ENCODE data around the gene POU2F2.

Gene POU2F2

GRCh38 chr19:42168206-42168605, 36.0 kb upstream of the POU2F2 start:
- Histone ChIP-seq H2AFZ (ENCODE audit: low read depth) (no peak overlapping the region), H3K4me2 (no peak overlapping the region), H3K4me3 (IDR thresholded peaks at IDR 0.05; ENCODE audit: insufficient read depth, low read depth, low read length) (no peak overlapping the region), H3K36me3 (ENCODE audit: insufficient read depth) (no peaks in the 10 kb centered on the region), H4K20me1 (ENCODE audit: insufficient read depth) (no peaks in the 10 kb centered on the region), H3K9ac (no peak overlapping the region), H3K4me1 (ENCODE audit: low read depth, poor library complexity, severe bottlenecking) (no peaks in the 10 kb centered on the region), H3K27ac (no peak overlapping the region), H3K79me2 (ENCODE audit: insufficient read depth, low read depth) (no peaks in the 10 kb centered on the region), H3K27me3 (ENCODE audit: insufficient read depth, low read depth) (peaks cover 89% of the 10 kb centered on the region)
- TF ChIP-seq, protein P1, sequence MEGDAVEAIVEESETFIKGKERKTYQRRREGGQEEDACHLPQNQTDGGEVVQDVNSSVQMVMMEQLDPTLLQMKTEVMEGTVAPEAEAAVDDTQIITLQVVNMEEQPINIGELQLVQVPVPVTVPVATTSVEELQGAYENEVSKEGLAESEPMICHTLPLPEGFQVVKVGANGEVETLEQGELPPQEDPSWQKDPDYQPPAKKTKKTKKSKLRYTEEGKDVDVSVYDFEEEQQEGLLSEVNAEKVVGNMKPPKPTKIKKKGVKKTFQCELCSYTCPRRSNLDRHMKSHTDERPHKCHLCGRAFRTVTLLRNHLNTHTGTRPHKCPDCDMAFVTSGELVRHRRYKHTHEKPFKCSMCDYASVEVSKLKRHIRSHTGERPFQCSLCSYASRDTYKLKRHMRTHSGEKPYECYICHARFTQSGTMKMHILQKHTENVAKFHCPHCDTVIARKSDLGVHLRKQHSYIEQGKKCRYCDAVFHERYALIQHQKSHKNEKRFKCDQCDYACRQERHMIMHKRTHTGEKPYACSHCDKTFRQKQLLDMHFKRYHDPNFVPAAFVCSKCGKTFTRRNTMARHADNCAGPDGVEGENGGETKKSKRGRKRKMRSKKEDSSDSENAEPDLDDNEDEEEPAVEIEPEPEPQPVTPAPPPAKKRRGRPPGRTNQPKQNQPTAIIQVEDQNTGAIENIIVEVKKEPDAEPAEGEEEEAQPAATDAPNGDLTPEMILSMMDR (conservative IDR thresholded peaks at IDR 0.05; ENCODE audit: low read depth, low read length), result no peak

GRCh38 chr19:42166316-42166715, 34.1 kb upstream of the POU2F2 start:
- H3K27me3 ChIP-seq (ENCODE audit: insufficient read depth, low read depth), result peaks cover 92% of the 10 kb centered on the region
- H3K36me3 ChIP-seq (ENCODE audit: insufficient read depth), result no peaks in the 10 kb centered on the region
- no peak overlapping the region for H3K4me3 ChIP-seq (IDR thresholded peaks at IDR 0.05; ENCODE audit: insufficient read depth, low read depth, low read length)
- H4K20me1 ChIP-seq (ENCODE audit: insufficient read depth), result no peaks in the 10 kb centered on the region
- H3K4me2 ChIP-seq, result no peak overlapping the region
- no peak overlapping the region for H3K9ac ChIP-seq
- H3K4me1 ChIP-seq (ENCODE audit: low read depth, poor library complexity, severe bottlenecking), result no peaks in the 10 kb centered on the region
- no peak overlapping the region for H2AFZ ChIP-seq (ENCODE audit: low read depth)
- TF ChIP-seq, protein P1 (conservative IDR thresholded peaks at IDR 0.05; ENCODE audit: low read depth, low read length), result no peak
- H3K79me2 ChIP-seq (ENCODE audit: insufficient read depth, low read depth), result no peaks in the 10 kb centered on the region
- no peak overlapping the region for H3K27ac ChIP-seq

- Histone ChIP-seq H3K27me3 (ENCODE audit: insufficient read depth, low read depth) (peaks cover 92% of the 10 kb centered on the region), H3K4me3 (IDR thresholded peaks at IDR 0.05; ENCODE audit: insufficient read depth, low read depth, low read length) (no peak overlapping the region), H2AFZ (ENCODE audit: low read depth) (no peak overlapping the region), H3K4me2 (no peak overlapping the region), H3K9ac (no peak overlapping the region), H4K20me1 (ENCODE audit: insufficient read depth) (no peaks in the 10 kb centered on the region), H3K36me3 (ENCODE audit: insufficient read depth) (no peaks in the 10 kb centered on the region), H3K4me1 (ENCODE audit: low read depth, poor library complexity, severe bottlenecking) (no peaks in the 10 kb centered on the region), H3K79me2 (ENCODE audit: insufficient read depth, low read depth) (no peaks in the 10 kb centered on the region), H3K27ac (no peak overlapping the region)
- TF ChIP-seq, protein P1 (conservative IDR thresholded peaks at IDR 0.05; ENCODE audit: low read depth, low read length), result no peak
Observed at GRCh38 chr19:42165146-42165545, 32.9 kb upstream of the POU2F2 start.

DNA sequence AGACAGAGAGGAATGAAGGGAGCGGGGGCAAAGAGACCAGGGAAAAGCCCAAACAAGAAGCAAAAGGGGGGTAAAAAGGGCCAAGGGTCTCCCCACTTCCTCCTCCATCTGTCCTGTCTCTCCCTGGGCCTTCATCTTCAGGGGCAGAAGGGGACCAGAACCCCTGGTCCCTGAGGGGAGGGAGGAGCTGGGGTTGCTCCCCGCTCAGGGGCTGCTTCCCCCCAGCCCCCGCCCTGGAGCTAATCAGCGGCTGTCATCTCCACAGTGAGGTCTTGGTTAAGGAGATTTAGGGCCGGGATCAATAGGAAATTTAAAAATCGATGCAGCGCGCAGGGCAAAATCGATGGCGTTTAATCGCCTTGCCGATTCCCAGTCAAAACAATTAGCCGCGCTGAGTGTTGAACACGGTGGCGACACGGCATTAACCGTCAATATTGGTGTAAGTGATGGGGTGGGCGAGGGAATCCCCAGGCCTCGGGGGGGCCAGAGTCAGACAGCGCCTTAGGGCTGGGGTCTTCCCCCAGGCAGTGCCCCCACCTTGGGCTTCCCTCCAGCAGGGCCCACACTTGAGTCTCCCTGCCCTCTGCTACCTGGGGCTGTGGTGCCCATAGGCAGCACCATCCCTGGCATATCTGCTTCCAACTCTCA, 29.5 kb upstream of the POU2F2 start:
- H4K20me1 ChIP-seq (ENCODE audit: insufficient read depth), result no peaks in the 10 kb centered on the region
- no peak overlapping the region for H2AFZ ChIP-seq (ENCODE audit: low read depth)
- H3K4me3 ChIP-seq (IDR thresholded peaks at IDR 0.05; ENCODE audit: insufficient read depth, low read depth, low read length), result no peak overlapping the region
- H3K36me3 ChIP-seq (ENCODE audit: insufficient read depth), result no peaks in the 10 kb centered on the region
- TF ChIP-seq, protein P1 (conservative IDR thresholded peaks at IDR 0.05; ENCODE audit: low read depth, low read length), result no peak
- H3K27me3 ChIP-seq (ENCODE audit: insufficient read depth, low read depth), result peaks cover 96% of the 10 kb centered on the region
- no peaks in the 10 kb centered on the region for H3K79me2 ChIP-seq (ENCODE audit: insufficient read depth, low read depth)
- no peak overlapping the region for H3K9ac ChIP-seq
- no peaks in the 10 kb centered on the region for H3K4me1 ChIP-seq (ENCODE audit: low read depth, poor library complexity, severe bottlenecking)
- no peak overlapping the region for H3K4me2 ChIP-seq
- H3K27ac ChIP-seq, result no peak overlapping the region

Measured in KMS-11 (cell line).